GM10248 (cell line): Measurements from ENCODE around the gene MUC5AC.

Experiments
- CTCF ChIA-PET: fragments of 300-600 bp; sonication (Branson Sonifier 250); formaldehyde crosslinking; extraction: SDS; loops from one replicate; lab custom pipeline; 2021; ENCODE audit warnings: antibody characterized with exemption; lab: Yijun Ruan, JAX
- POLR2A ChIA-PET: fragments of 350-650 bp; sonication (Branson Sonifier 250); formaldehyde crosslinking; extraction: SDS; loops from one replicate; lab custom pipeline; 2020; ENCODE audit warnings: antibody characterized with exemption; lab: Yijun Ruan, JAX
- DNase-seq: peaks from one replicate; pipeline ENCODE4 v3.0.0; 2012; ENCODE audit errors: extremely low spot score
- TF ChIP-seq, protein P1 (sequence below): IDR thresholded peaks from 2 replicates; pipeline ENCODE4 v1.5.1; 2012; ENCODE audit warnings: mild to moderate bottlenecking, low read depth; ENCODE audit errors: extremely low read depth, missing control alignments, control extremely low read depth

Gene MUC5AC

DNA sequence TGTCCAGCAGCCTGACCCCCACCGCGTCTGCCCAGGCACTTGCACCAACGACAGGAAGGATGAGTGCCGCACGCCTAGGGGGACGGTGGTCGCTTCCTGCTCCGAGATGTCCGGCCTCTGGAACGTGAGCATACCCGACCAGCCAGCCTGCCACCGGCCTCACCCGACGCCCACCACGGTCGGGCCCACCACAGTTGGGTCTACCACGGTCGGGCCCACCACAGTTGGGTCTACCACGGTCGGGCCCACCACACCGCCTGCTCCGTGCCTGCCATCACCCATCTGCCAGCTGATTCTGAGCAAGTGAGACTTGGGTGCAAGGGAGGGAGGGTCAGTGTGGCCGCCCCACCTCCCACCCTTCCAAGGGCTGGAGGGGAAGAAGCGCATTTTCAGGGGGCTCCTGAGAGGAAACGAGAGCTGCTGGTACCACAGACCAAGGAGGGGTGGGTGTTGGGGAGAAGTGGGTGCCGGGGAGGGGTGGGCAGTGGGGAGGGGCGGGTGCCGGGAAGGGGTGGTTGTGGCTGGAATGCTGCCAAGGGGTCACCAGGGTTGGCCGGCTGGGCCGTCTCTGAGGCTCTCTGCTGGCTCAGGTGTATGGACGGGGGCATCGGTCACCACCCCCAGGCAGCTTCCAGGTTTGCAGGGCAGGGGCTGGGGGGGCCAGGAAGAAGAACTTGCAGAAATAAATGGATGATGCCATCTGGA, 37.4 kb downstream of the MUC5AC start:
- POLR2A ChIA-PET = no interaction called here
- DNase-seq = no peak
- CTCF ChIA-PET = no interaction called here

DNA sequence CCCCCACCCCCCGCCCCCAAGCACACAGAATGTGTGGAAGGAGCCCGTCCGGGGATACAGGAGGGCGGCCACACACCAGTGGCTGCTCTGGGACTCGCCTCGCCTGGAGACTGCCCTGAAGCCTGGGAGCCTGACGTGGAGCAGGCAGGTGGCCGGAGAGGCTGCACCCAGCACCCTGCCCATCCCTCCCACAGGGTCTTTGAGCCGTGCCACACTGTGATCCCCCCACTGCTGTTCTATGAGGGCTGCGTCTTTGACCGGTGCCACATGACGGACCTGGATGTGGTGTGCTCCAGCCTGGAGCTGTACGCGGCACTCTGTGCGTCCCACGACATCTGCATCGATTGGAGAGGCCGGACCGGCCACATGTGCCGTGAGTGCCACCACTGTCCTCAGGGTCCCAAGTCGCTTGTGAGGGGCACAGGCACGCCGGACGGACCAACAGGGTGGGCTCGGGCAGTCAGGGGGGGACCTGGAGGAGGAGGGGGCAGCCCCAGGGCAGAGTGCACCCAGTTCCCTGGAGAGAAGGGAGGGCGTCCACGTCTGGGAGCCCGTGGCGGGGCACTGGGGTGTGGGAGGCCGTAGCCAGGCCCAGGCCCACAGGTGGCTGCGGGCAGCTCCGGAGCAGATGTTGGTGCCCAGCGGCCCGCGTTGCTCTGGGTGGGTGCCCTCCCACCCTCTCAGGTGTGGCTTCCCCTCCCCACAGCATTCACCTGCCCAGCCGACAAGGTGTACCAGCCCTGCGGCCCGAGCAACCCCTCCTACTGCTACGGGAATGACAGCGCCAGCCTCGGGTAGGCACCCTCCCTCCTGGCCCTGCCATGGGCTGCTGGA, 38.1 kb downstream of the MUC5AC start:
- ChIA-PET CTCF (no interaction called here), POLR2A (no interaction called here)

More for the DNA sequence above, 37.4 kb downstream of the MUC5AC start:
- TF ChIP-seq, protein P1, sequence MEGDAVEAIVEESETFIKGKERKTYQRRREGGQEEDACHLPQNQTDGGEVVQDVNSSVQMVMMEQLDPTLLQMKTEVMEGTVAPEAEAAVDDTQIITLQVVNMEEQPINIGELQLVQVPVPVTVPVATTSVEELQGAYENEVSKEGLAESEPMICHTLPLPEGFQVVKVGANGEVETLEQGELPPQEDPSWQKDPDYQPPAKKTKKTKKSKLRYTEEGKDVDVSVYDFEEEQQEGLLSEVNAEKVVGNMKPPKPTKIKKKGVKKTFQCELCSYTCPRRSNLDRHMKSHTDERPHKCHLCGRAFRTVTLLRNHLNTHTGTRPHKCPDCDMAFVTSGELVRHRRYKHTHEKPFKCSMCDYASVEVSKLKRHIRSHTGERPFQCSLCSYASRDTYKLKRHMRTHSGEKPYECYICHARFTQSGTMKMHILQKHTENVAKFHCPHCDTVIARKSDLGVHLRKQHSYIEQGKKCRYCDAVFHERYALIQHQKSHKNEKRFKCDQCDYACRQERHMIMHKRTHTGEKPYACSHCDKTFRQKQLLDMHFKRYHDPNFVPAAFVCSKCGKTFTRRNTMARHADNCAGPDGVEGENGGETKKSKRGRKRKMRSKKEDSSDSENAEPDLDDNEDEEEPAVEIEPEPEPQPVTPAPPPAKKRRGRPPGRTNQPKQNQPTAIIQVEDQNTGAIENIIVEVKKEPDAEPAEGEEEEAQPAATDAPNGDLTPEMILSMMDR = no peak

DNA sequence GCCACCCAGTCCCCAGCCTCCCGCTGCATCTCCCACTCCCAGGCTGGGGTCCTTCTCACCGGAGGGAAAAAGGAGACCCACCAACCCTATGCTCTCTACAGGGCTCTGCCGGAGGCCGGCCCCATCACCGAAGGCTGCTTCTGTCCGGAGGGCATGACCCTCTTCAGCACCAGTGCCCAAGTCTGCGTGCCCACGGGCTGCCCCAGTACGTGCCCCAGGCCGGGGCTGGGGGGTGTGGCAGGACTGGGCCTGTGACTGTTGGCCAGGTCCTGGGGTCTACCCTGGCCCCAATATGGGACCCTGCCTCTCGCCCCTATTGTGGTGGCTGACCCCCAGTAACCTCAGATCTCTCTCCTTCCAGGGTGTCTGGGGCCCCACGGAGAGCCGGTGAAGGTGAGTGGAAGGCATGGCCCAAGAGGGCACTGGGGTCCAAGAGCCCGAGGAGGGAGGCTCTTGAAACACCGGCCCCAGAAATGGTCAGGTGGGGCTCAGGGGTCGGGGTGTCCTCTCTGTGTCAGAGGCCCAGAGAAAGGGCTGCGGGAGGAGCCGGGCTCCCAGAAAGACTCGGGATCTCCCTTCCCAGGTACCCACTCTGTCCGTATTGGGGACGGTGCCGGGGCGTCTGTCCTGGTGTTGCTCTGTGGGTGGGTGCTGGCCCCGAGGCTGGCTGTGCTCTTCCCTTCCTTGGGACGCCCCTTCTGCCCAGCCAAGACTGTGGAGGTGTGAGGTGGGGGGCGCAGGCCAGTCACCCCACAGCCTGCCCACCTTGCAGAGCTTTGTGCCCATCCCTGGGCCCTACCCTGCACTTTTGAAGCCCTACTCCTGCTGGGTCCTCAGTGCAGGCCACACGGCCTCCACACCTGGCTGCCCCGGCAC, 39.0 kb downstream of the MUC5AC start:
- TF ChIP-seq, protein P1 = no peak
- ChIA-PET CTCF (no interaction called here), POLR2A (no interaction called here)
- DNase-seq = no peak

More for the DNA sequence above, 38.1 kb downstream of the MUC5AC start:
- TF ChIP-seq, protein P1 = no peak
- DNase-seq = no peak

DNA sequence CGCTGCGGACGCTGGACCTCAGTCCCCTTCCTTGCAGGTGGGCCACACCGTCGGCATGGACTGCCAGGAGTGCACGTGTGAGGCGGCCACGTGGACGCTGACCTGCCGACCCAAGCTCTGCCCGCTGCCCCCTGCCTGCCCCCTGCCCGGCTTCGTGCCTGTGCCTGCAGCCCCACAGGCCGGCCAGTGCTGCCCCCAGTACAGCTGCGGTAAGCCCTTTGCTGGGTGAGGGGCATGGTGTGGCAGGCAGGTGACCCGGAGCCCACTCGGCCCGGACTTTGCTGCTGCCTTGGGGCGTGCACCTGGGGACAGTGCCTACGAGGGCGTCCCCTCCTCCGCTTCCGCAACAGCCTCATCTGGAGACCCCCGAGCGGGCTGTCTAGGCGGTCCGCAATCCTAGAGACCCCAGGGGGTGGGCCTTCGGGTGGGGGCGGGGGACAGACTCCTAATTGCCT, 39.7 kb downstream of the MUC5AC start:
- ChIA-PET CTCF (no interaction called here), POLR2A (no interaction called here)
- no peak for DNase-seq
- TF ChIP-seq, protein P1 = no peak

DNA sequence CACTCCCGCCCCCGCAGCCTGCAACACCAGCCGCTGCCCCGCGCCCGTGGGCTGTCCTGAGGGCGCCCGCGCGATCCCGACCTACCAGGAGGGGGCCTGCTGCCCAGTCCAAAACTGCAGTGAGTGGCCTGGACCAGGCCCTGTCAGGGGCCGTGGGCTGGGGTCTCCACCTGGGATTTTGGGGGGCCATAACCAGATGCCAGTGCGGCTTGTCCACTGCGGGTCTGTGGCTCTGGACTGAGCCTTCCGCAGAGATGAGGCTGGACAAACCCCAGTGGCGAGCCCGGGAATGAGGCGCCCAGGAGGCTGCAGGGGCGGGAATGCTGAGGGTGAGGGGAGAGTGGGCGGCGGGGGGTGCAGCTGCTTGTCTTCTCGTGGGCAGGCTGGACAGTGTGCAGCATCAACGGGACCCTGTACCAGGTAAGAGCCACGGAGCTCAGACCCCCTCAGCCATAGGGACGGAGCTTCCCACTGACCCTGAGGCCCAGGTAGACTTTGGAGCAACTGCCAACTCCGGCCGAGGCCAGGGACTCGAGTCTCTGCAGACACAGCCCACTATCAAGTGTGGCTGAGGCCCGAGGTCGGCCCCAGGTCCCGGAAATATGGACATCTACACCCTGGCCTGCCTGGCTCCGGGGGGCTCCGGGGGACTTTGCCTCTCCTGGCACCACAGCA, 40.3 kb downstream of the MUC5AC start:
- no peak for DNase-seq
- POLR2A ChIA-PET = no interaction called here
- CTCF ChIA-PET = no interaction called here
- TF ChIP-seq, protein P1 = no peak

DNA sequence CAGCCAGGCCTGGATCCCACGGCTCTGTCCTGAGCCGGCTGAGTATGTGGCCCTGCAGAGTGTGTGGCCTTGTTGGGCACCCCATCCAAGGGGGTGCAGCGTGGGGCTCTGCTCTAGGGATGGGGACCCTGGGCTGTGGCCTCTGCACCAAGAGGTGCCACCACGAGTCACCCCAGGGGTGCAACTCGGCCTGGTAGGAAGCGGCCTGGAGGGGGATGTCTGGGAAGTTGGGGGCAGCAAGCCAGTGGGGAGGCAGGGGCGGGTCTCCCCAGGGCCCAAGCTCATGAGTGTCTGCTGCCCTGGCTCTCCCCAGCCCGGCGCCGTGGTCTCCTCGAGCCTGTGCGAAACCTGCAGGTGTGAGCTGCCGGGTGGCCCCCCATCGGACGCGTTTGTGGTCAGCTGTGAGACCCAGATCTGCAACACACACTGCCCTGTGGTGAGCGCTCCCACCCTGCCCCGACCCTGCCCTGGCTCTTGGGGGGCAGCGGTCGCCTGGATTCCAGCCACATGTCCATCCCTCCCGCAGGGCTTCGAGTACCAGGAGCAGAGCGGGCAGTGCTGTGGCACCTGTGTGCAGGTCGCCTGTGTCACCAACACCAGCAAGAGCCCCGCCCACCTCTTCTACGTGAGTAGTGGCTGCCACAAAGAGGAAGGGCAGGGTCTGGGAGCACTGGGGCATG, 40.9 kb downstream of the MUC5AC start:
- TF ChIP-seq, protein P1 = no peak
- ChIA-PET CTCF (no interaction called here), POLR2A (no interaction called here)
- DNase-seq = no peak
